Medulla oblongata (tissue), 1 donor: ENCODE measurements around the gene SNX25.
"Not testable (repeated sequence)": the region's sequence is repeated elsewhere in the genome, so short reads cannot be mapped to it uniquely, and the experiment has no call there.

Source experiments
- DNase-seq: peaks from one replicate; pipeline ENCODE4 v3.0.0-alpha.2; 2015; ENCODE audit errors: extremely low spot score

Gene SNX25

GRCh38 chr4:185204238-185204910, 5.0 kb upstream of the SNX25 start:
- peak; percentile 46 for DNase-seq

- not testable (repeated sequence) for DNase-seq
Observed at GRCh38 chr4:185205073-185205472, 4.3 kb upstream of the SNX25 start.

GRCh38 chr4:185205697-185206342, 3.6 kb upstream of the SNX25 start:
- no peak for DNase-seq

- DNase-seq: no peak
Observed at GRCh38 chr4:185207466-185207865, 1.9 kb upstream of the SNX25 start.

GRCh38 chr4:185209852-185210101, 379 bp downstream of the SNX25 start:
- not testable (repeated sequence) for DNase-seq

GRCh38 chr4:185210102-185210981, 944 bp downstream of the SNX25 start:
- DNase-seq: peak; percentile 56

- peak; percentile 34 for DNase-seq
Observed at GRCh38 chr4:185211035-185211434, 1.6 kb downstream of the SNX25 start.

GRCh38 chr4:185211641-185212040, 2.2 kb downstream of the SNX25 start:
- no peak for DNase-seq

- no peak for DNase-seq
Observed at GRCh38 chr4:185212581-185212980, 3.2 kb downstream of the SNX25 start.

GRCh38 chr4:185213877-185214276, 4.5 kb downstream of the SNX25 start:
- no peak for DNase-seq

- DNase-seq: peak; percentile 42
Observed at GRCh38 chr4:185215261-185215660, 5.9 kb downstream of the SNX25 start.

GRCh38 chr4:185217408-185217975, 8.1 kb downstream of the SNX25 start:
- DNase-seq: no peak

- no peak for DNase-seq
Observed at GRCh38 chr4:185218312-185218711, 8.9 kb downstream of the SNX25 start.

GRCh38 chr4:185219551-185220344, 10.3 kb downstream of the SNX25 start:
- peak; percentile 68 for DNase-seq

GRCh38 chr4:185221491-185221890, 12.1 kb downstream of the SNX25 start:
- no peak for DNase-seq

- no peak for DNase-seq
Observed at GRCh38 chr4:185221912-185222311, 12.5 kb downstream of the SNX25 start.

- no peak for DNase-seq
Observed at GRCh38 chr4:185222598-185222997, 13.2 kb downstream of the SNX25 start.

GRCh38 chr4:185224597-185224996, 15.2 kb downstream of the SNX25 start:
- DNase-seq: no peak

GRCh38 chr4:185225940-185226339, 16.5 kb downstream of the SNX25 start:
- DNase-seq: no peak

GRCh38 chr4:185227131-185227551, 17.7 kb downstream of the SNX25 start:
- peak; percentile 56 for DNase-seq

- no peak for DNase-seq
Observed at GRCh38 chr4:185227713-185228278, 18.4 kb downstream of the SNX25 start.
